Neural cell (in vitro differentiated cells): ENCODE results near the gene UPF3A. TPM values are rescaled to one million over a fixed set of nuclear protein-coding genes. Genes with fewer than 3 reads are reported as not detected.

Experiments
- H2AFZ ChIP-seq: fragments of 200-600, 300-800 bp; sonication (generic), shearing (Covaris generic); 2 replicates; pipeline ENCODE4 v1.6.0; 2014; ENCODE audit warnings: low read depth, mild to moderate bottlenecking, antibody characterized with exemption, low read length, moderate library complexity
- H3F3A ChIP-seq: fragments of 200-600 bp; shearing (Covaris generic); 2 replicates; pipeline ENCODE4 v1.6.1; 2016; ENCODE audit warnings: mild to moderate bottlenecking, moderate library complexity, mixed read lengths, antibody characterized with exemption, low read length; ENCODE audit not compliant: insufficient read depth, poor library complexity, severe bottlenecking
- H3K27ac ChIP-seq: fragments of 200-600, 300-800 bp; sonication (generic), shearing (Covaris generic); 2 replicates; pipeline ENCODE4 v1.5.1; 2014; ENCODE audit warnings: mild to moderate bottlenecking, low read length, moderate library complexity
- H3K27me3 ChIP-seq: fragments of 300-800, 200-600 bp; sonication (generic), shearing (Covaris generic); 2 replicates; pipeline ENCODE4 v1.6.0; 2014; ENCODE audit warnings: mild to moderate bottlenecking, low read depth, low read length, moderate library complexity; ENCODE audit not compliant: insufficient read depth
- H3K36me3 ChIP-seq: fragments of 300-800, 200-600 bp; sonication (generic), shearing (Covaris generic); 2 replicates; pipeline ENCODE4 v1.5.1; 2014; ENCODE audit warnings: mild to moderate bottlenecking, antibody characterized with exemption, low read length, moderate library complexity; ENCODE audit not compliant: insufficient read depth
- H3K4me2 ChIP-seq: fragments of 300-800, 200-600 bp; sonication (generic), shearing (Covaris generic); 2 replicates; pipeline ENCODE4 v1.6.0; 2014; ENCODE audit warnings: mild to moderate bottlenecking, low read length
- H3K4me3 ChIP-seq: fragments of 300-800, 200-600 bp; sonication (generic), shearing (Covaris generic); 2 replicates; pipeline ENCODE4 v1.5.1; 2014; ENCODE audit warnings: mild to moderate bottlenecking, low read length, moderate library complexity
- H3K79me2 ChIP-seq: fragments of 200-600 bp; shearing (Covaris generic); replicated peaks from 2 replicates; pipeline ENCODE4 v1.6.0; 2014; ENCODE audit warnings: mild to moderate bottlenecking, low read length, moderate library complexity; ENCODE audit not compliant: insufficient read depth
- H3K9ac ChIP-seq: fragments of 300-800, 200-600 bp; sonication (generic), shearing (Covaris generic); 2 replicates; pipeline ENCODE4 v1.6.1; 2016; ENCODE audit warnings: mild to moderate bottlenecking, low read length, mixed read lengths
- H3K9me2 ChIP-seq: fragments of 200-600 bp; shearing (Covaris generic); 2 replicates; pipeline ENCODE4 v1.6.1; 2016; ENCODE audit warnings: mild to moderate bottlenecking, low read length, mixed read lengths; ENCODE audit not compliant: insufficient read depth
- H3K9me3 ChIP-seq: fragments of 200-600, 300-800 bp; sonication (generic), shearing (Covaris generic); 2 replicates; pipeline ENCODE4 v1.6.1; 2016; ENCODE audit warnings: mild to moderate bottlenecking, mixed run types, low read length, moderate library complexity, mixed read lengths
- H4K20me1 ChIP-seq: fragments of 200-600 bp; shearing (Covaris generic); 2 replicates; pipeline ENCODE4 v1.6.1; 2016; ENCODE audit warnings: mild to moderate bottlenecking, mixed run types; ENCODE audit not compliant: insufficient read depth
- EP300 ChIP-seq: fragments of 450-650 bp; conservative IDR thresholded peaks from 2 replicates; pipeline ENCODE4 v1.6.1; 2014; ENCODE audit warnings: antibody characterized with exemption, mild to moderate bottlenecking, moderate library complexity; ENCODE audit not compliant: poor library complexity, severe bottlenecking
- EZH2 ChIP-seq: fragments of 200-600, 300-800 bp; shearing (Covaris generic), sonication (generic); IDR thresholded peaks from 2 replicates; pipeline ENCODE4 v1.6.1; 2014; ENCODE audit warnings: antibody characterized with exemption, low read length, borderline replicate concordance, mild to moderate bottlenecking; ENCODE audit not compliant: insufficient read depth, poor library complexity, severe bottlenecking
- MXI1 ChIP-seq: fragments of 450-650 bp; conservative IDR thresholded peaks from 2 replicates; pipeline ENCODE4 v1.6.1; 2014; ENCODE audit warnings: antibody characterized with exemption, mild to moderate bottlenecking; ENCODE audit not compliant: poor library complexity, severe bottlenecking
- POLR2AphosphoS5 ChIP-seq: IDR thresholded peaks from 2 replicates; pipeline ENCODE4 v1.6.1; 2012
- RAD21 ChIP-seq: fragments of 450-650 bp; conservative IDR thresholded peaks from 2 replicates; pipeline ENCODE4 v1.6.1; 2014; ENCODE audit warnings: antibody characterized with exemption, mild to moderate bottlenecking, moderate library complexity
- SMC3 ChIP-seq: fragments of 450-650 bp; conservative IDR thresholded peaks from 2 replicates; pipeline ENCODE4 v1.6.1; 2014; ENCODE audit warnings: antibody characterized with exemption, mild to moderate bottlenecking, moderate library complexity; ENCODE audit not compliant: poor library complexity
- TAF1 ChIP-seq: IDR thresholded peaks from 2 replicates; pipeline ENCODE4 v1.6.1; 2012; ENCODE audit warnings: low read depth
- polyA plus RNA-seq: library from polyadenylated mRNA; depleted of rRNA; stranded (reverse); fragments of >200 nt; gene quantifications from 2 replicates; pipeline ENCODE4 v1.2.3, GENCODE V29; 2014
- TF ChIP-seq, protein P1 (sequence below): IDR thresholded peaks from 2 replicates; pipeline ENCODE4 v1.6.1; 2012; ENCODE audit warnings: borderline replicate concordance
- TF ChIP-seq, protein P2 (sequence below): fragments of 450-650 bp; IDR thresholded peaks from 2 replicates; pipeline ENCODE4 v1.5.1; 2014; ENCODE audit warnings: antibody characterized with exemption, mild to moderate bottlenecking, moderate library complexity; ENCODE audit not compliant: poor library complexity, severe bottlenecking

The UPF3A gene
- polyA plus RNA-seq, 1 donor from 2014 or later: 277 TPM

DNA sequence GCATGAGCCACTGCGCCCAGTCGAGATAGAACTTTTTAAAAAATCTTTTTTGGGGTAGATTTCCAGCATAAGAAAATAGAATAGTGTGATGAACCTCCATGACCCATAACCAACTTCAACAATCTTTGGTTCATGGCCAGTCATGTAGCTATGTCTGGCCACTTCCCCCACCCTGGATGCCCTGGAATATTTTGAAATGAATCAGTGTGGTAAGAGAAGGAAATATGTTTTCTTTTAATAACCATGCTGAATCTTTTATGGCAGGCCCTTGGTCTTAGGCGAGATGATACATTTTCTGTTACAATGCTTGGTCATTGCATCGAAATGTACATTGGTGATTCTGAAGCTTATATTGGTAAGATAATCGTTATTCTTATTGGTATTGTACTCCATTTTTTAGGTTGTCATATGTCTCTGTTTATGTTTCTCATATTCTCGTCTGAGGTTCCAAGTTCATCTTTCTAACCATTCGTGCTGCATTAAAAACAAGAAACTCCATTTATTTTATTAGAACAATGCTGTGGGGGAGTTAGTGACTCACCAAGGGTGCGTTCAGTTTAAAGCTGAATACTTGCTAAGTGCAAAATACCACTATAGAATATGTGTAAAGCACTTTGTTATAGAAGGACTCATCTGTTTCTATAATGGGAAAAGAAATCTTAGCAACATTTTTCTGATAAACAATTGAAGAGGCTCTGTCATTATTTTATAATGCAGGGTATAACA, 16.4 kb upstream of the UPF3A start:
- Histone ChIP-seq H3K4me2 (no peak overlapping the region), H3K9ac (no peak overlapping the region)

DNA sequence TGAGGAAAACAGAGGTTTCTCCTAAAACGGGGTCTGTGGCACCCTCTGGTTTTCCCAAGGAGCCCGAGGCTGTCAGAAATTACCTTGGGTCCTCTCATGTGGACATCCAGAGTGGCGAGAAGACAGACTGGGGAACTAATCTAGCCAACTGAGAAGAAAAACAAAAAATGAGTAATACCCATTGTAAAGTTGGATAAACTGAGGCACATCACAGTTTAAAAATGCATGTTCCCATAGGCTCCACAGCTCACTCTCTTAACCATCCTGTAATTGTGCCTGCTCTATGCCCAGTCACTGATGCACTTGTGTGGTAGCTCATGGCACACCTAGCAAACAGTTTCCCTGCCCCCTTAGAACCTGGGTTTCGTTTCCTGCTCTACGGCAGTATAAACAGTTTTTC, 15.2 kb upstream of the UPF3A start:
- Histone ChIP-seq H3K27me3 (no peaks in the 10 kb centered on the region), H3K4me3 (no peak overlapping the region), H3K36me3 (peaks cover 13% of the 10 kb centered on the region), H2AFZ (no peak overlapping the region), H3F3A (no peaks in the 10 kb centered on the region), H3K4me2 (no peak overlapping the region), H4K20me1 (no peaks in the 10 kb centered on the region), H3K79me2 (no peaks in the 10 kb centered on the region), H3K9ac (no peak overlapping the region), H3K9me3 (no peaks in the 10 kb centered on the region), H3K9me2 (no peaks in the 10 kb centered on the region), H3K27ac (no peak overlapping the region)
- TF ChIP-seq SMC3: no peak
- TF ChIP-seq, protein P1, sequence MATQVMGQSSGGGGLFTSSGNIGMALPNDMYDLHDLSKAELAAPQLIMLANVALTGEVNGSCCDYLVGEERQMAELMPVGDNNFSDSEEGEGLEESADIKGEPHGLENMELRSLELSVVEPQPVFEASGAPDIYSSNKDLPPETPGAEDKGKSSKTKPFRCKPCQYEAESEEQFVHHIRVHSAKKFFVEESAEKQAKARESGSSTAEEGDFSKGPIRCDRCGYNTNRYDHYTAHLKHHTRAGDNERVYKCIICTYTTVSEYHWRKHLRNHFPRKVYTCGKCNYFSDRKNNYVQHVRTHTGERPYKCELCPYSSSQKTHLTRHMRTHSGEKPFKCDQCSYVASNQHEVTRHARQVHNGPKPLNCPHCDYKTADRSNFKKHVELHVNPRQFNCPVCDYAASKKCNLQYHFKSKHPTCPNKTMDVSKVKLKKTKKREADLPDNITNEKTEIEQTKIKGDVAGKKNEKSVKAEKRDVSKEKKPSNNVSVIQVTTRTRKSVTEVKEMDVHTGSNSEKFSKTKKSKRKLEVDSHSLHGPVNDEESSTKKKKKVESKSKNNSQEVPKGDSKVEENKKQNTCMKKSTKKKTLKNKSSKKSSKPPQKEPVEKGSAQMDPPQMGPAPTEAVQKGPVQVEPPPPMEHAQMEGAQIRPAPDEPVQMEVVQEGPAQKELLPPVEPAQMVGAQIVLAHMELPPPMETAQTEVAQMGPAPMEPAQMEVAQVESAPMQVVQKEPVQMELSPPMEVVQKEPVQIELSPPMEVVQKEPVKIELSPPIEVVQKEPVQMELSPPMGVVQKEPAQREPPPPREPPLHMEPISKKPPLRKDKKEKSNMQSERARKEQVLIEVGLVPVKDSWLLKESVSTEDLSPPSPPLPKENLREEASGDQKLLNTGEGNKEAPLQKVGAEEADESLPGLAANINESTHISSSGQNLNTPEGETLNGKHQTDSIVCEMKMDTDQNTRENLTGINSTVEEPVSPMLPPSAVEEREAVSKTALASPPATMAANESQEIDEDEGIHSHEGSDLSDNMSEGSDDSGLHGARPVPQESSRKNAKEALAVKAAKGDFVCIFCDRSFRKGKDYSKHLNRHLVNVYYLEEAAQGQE: no peak
- no peak for TF ChIP-seq RAD21
- TF ChIP-seq MXI1: no peak
- TF ChIP-seq TAF1: no peak
- TF ChIP-seq EP300: no peak
- TF ChIP-seq, protein P2, sequence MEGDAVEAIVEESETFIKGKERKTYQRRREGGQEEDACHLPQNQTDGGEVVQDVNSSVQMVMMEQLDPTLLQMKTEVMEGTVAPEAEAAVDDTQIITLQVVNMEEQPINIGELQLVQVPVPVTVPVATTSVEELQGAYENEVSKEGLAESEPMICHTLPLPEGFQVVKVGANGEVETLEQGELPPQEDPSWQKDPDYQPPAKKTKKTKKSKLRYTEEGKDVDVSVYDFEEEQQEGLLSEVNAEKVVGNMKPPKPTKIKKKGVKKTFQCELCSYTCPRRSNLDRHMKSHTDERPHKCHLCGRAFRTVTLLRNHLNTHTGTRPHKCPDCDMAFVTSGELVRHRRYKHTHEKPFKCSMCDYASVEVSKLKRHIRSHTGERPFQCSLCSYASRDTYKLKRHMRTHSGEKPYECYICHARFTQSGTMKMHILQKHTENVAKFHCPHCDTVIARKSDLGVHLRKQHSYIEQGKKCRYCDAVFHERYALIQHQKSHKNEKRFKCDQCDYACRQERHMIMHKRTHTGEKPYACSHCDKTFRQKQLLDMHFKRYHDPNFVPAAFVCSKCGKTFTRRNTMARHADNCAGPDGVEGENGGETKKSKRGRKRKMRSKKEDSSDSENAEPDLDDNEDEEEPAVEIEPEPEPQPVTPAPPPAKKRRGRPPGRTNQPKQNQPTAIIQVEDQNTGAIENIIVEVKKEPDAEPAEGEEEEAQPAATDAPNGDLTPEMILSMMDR: no peak
- no peak for TF ChIP-seq POLR2AphosphoS5
- TF ChIP-seq EZH2: no peak

More for the DNA sequence above, 16.4 kb upstream of the UPF3A start:
- Histone ChIP-seq H2AFZ (no peak overlapping the region), H3F3A (no peaks in the 10 kb centered on the region), H3K9me2 (no peaks in the 10 kb centered on the region), H3K36me3 (peaks cover 13% of the 10 kb centered on the region), H3K27ac (no peak overlapping the region), H3K9me3 (no peaks in the 10 kb centered on the region), H4K20me1 (no peaks in the 10 kb centered on the region), H3K4me3 (no peak overlapping the region), H3K27me3 (no peaks in the 10 kb centered on the region), H3K79me2 (no peaks in the 10 kb centered on the region)
- TF ChIP-seq POLR2AphosphoS5: no peak
- no peak for TF ChIP-seq EZH2
- TF ChIP-seq RAD21: no peak
- TF ChIP-seq EP300: no peak
- TF ChIP-seq, protein P2: no peak
- TF ChIP-seq, protein P1: no peak
- TF ChIP-seq SMC3: no peak
- no peak for TF ChIP-seq TAF1
- no peak for TF ChIP-seq MXI1
